CD4-positive, alpha-beta T cell treated with Interleukin-17A for 4 hours (primary cell): ENCODE data around the gene AGAP3.

ENCODE experiments used
- DNase-seq: peaks from one replicate; pipeline ENCODE4 v3.0.0-alpha.2; 2020; ENCODE audit warnings: mixed read lengths

Gene AGAP3

GRCh38 chr7:151189038-151189437 lies 102.8 kb downstream of the AGAP3 start:
- DNase-seq = no peak

- DNase-seq = no peak
Measured at GRCh38 chr7:151191544-151191943, 105.3 kb downstream of the AGAP3 start.

- no peak for DNase-seq
Measured at GRCh38 chr7:151192002-151192539, 105.8 kb downstream of the AGAP3 start.

DNA sequence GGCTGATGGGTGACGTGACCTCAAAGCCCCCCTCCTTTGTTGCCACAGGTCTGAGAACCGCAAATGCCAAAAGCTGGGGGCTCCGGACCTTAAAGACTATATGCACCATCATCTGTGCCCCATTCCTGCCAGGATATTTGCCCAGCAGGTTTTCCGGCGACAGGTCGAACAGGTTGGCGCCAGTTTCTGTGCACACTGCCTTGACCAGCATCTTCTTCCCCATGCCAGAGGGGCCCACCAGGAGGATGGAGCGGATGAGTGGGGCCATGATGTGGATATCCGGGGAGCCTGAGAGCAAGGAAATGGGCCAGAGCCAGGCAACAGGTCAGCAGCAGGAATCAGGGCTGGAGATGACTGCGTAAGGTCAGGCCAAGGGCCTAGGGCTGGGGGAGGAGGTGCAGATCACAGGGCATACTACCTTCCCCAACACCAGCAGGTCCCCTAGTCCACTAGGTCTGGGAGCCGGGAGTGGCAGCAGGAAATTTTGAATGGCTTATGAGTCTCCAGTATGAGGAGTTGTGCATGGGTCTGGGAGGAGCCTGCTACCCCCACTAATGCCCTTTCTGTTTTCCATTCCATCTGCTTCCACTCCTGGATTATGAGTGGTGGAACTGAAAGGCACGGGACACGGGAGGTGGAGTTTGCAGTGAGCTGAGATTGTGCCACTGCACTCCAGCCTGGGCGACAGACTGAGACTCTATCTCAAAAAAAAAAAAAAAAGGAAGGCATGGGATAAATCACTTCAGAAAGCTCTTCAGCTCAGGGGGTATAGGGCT lies 107.1 kb downstream of the AGAP3 start:
- DNase-seq = no peak
